A549 (cell line): ENCODE measurements around the gene EAF1.

ENCODE experiments used
- CHD2 ChIP-seq: fragments of 150-350 bp; IDR thresholded peaks from 2 replicates; pipeline ENCODE4 v1.6.1; 2014; ENCODE audit warnings: low read length; ENCODE audit not compliant: partially characterized antibody
- EP300 ChIP-seq, 2 experiments: fragments of >200 bp; sonication (Bioruptor Twin); formaldehyde crosslinking; IDR thresholded peaks; 2 replicates in 1 of 2; 3 replicates in 1 of 2; pipeline ENCODE4 v1.6.1; 2016 to 2017
- MAFK ChIP-seq: fragments of 450-650 bp; IDR thresholded peaks from 2 replicates; pipeline ENCODE4 v1.6.1; 2014; ENCODE audit not compliant: partially characterized antibody
- NFE2L2 ChIP-seq: fragments of 150-350 bp; conservative IDR thresholded peaks from 2 replicates; pipeline ENCODE4 v1.6.1; 2014; ENCODE audit warnings: low read length
- POLR2A ChIP-seq: IDR thresholded peaks from 2 replicates; pipeline ENCODE4 v1.6.1; 2012; ENCODE audit warnings: mild to moderate bottlenecking, low read length
- RAD21 ChIP-seq, 2 experiments: fragments of >200 bp in 1 of 2; sonication (Bioruptor Twin) in 1 of 2; formaldehyde crosslinking in 1 of 2; IDR thresholded peaks in 1 of 2; conservative IDR thresholded peaks in 1 of 2; 2 replicates in 1 of 2; 3 replicates in 1 of 2; pipeline ENCODE4 v1.6.1; 2012 to 2018; ENCODE audit warnings: inconsistent platforms in 1 of 2
- ZFP36 ChIP-seq: fragments of 450-650 bp; IDR thresholded peaks from 2 replicates; pipeline ENCODE4 v1.6.1; 2014; ENCODE audit warnings: borderline replicate concordance; ENCODE audit not compliant: partially characterized antibody
- TF ChIP-seq, protein P1 (sequence below): fragments of >200 bp; sonication (Bioruptor Twin); formaldehyde crosslinking; IDR thresholded peaks from 3 replicates; pipeline ENCODE4 v1.5.1; 2016
- TF ChIP-seq, protein P2 (sequence below): IDR thresholded peaks from 2 replicates; pipeline ENCODE4 v1.6.1; 2012

DNA sequence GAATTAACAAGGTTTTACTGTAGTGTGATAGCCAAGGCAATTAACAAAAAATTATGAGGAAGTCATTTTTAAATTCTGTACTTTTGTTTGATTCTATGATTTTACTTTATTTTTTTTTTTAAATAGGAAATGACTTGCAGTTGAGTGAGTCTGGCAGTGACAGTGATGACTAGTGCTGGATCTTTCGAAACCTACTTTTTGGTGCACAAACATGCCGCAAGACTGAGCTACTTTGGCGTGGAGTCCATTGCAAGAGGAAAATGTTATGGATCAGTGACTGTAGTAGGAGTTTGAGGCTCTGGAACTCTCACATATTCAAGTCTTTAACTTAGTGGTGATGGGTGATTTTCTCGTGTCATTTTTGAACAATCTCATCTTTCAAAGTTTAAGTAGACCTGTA lies 11.6 kb downstream of the EAF1 start:
- TF ChIP-seq NFE2L2 (no peak), ZFP36 (no peak), POLR2A (no peak), MAFK (no peak), EP300 (IDR thresholded peaks at IDR 0.05) (no peak), RAD21 (conservative IDR thresholded peaks at IDR 0.05 in 1 of 2, IDR thresholded peaks at IDR 0.05 in 1 of 2) (no peak), CHD2 (no peak)
- TF ChIP-seq, protein P1, sequence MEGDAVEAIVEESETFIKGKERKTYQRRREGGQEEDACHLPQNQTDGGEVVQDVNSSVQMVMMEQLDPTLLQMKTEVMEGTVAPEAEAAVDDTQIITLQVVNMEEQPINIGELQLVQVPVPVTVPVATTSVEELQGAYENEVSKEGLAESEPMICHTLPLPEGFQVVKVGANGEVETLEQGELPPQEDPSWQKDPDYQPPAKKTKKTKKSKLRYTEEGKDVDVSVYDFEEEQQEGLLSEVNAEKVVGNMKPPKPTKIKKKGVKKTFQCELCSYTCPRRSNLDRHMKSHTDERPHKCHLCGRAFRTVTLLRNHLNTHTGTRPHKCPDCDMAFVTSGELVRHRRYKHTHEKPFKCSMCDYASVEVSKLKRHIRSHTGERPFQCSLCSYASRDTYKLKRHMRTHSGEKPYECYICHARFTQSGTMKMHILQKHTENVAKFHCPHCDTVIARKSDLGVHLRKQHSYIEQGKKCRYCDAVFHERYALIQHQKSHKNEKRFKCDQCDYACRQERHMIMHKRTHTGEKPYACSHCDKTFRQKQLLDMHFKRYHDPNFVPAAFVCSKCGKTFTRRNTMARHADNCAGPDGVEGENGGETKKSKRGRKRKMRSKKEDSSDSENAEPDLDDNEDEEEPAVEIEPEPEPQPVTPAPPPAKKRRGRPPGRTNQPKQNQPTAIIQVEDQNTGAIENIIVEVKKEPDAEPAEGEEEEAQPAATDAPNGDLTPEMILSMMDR: no peak
- TF ChIP-seq, protein P2, sequence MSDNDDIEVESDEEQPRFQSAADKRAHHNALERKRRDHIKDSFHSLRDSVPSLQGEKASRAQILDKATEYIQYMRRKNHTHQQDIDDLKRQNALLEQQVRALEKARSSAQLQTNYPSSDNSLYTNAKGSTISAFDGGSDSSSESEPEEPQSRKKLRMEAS: no peak
